GM23248 (cell line): Measurements from ENCODE around the gene TMEM63C. TPM values are rescaled to one million over a fixed set of nuclear protein-coding genes. Genes with fewer than 3 reads are reported as not detected.
A peak's percentile ranks its signal among the peaks of the same experiment; 100 is the strongest.

Source experiments
- DNase-seq: peaks from one replicate; pipeline ENCODE4 v3.0.0-alpha.2; 2015
- H2AFZ ChIP-seq: fragments of 200-600 bp; sonication (generic); 2 replicates; pipeline ENCODE4 v1.6.1; 2016; ENCODE audit warnings: antibody characterized with exemption
- H3F3A ChIP-seq: fragments of 200-600 bp; sonication (generic); 2 replicates; pipeline ENCODE4 v1.6.1; 2016; ENCODE audit warnings: mild to moderate bottlenecking, antibody characterized with exemption, mixed run types; ENCODE audit not compliant: insufficient read depth
- H3K27ac ChIP-seq: fragments of 200-600 bp; sonication (generic); 2 replicates; pipeline ENCODE4 v1.5.1; 2016; ENCODE audit warnings: mild to moderate bottlenecking
- H3K27me3 ChIP-seq: fragments of 200-600 bp; sonication (generic); replicated peaks from 2 replicates; pipeline ENCODE4 v1.6.1; 2016; ENCODE audit warnings: mild to moderate bottlenecking; ENCODE audit not compliant: insufficient read depth
- H3K36me3 ChIP-seq: fragments of 200-600 bp; sonication (generic); 2 replicates; pipeline ENCODE4 v1.6.1; 2016; ENCODE audit warnings: low read depth, mild to moderate bottlenecking
- H3K4me1 ChIP-seq: fragments of 200-600 bp; sonication (generic); 2 replicates; pipeline ENCODE4 v1.6.1; 2016; ENCODE audit warnings: mild to moderate bottlenecking; ENCODE audit not compliant: insufficient read depth
- H3K4me2 ChIP-seq: fragments of 200-600 bp; sonication (generic); one replicate; pipeline ENCODE4 v1.6.1; 2016; ENCODE audit warnings: mild to moderate bottlenecking; ENCODE audit not compliant: unreplicated experiment
- H3K4me3 ChIP-seq: fragments of 200-600 bp; sonication (generic); 2 replicates; pipeline ENCODE4 v1.5.1; 2016; ENCODE audit warnings: mild to moderate bottlenecking
- H3K79me2 ChIP-seq: fragments of 200-600 bp; sonication (generic); 2 replicates; pipeline ENCODE4 v1.6.1; 2016; ENCODE audit warnings: mild to moderate bottlenecking; ENCODE audit not compliant: insufficient read depth
- H3K9ac ChIP-seq: fragments of 200-600 bp; sonication (generic); 2 replicates; pipeline ENCODE4 v1.6.1; 2016; ENCODE audit warnings: mild to moderate bottlenecking
- H3K9me2 ChIP-seq: fragments of 200-600 bp; sonication (generic); 2 replicates; pipeline ENCODE4 v1.6.1; 2016; ENCODE audit warnings: mixed run types, mild to moderate bottlenecking, moderate library complexity; ENCODE audit not compliant: insufficient read depth
- H3K9me3 ChIP-seq: fragments of 200-600 bp; sonication (generic); one replicate; pipeline ENCODE4 v1.6.1; 2017; ENCODE audit warnings: low read depth
- H4K20me1 ChIP-seq: fragments of 200-600 bp; sonication (generic); 2 replicates; pipeline ENCODE4 v1.6.0; 2016; ENCODE audit not compliant: insufficient read depth
- EZH2 ChIP-seq: fragments of 200-600 bp; sonication (generic); IDR thresholded peaks from 2 replicates; pipeline ENCODE4 v1.6.1; 2018; ENCODE audit warnings: antibody characterized with exemption, mild to moderate bottlenecking; ENCODE audit not compliant: insufficient read depth, poor library complexity, severe bottlenecking
- EZH2phosphoT487 ChIP-seq: fragments of 200-600 bp; sonication (generic); IDR thresholded peaks from 2 replicates; pipeline ENCODE4 v1.6.1; 2018; ENCODE audit warnings: antibody characterized with exemption, moderate library complexity, mild to moderate bottlenecking, low read depth; ENCODE audit not compliant: insufficient read depth
- WGBS, 2 experiments: methylation state at CpG; one replicate each; pipeline ENCODE4 v1.1.6; 2015 to 2017; ENCODE audit warnings: low lambda C conversion rate in 2 of 2, low coverage in 1 of 2; ENCODE audit errors: missing lambda C conversion rate in 2 of 2; 5-methylcytosine and 5-hydroxymethylcytosine counted together
- in situ Hi-C: fragments of 300-500 bp; cut with MboI; formaldehyde crosslinking; loops from 2 replicates; pipeline ENCODE4 v1.15.0; 2020
- polyA plus RNA-seq: library from polyadenylated mRNA; unstranded; fragments of >200 nt; fragmentation: Nextera tagmentation; extraction: Ambion mirVana; gene quantifications from 2 replicates; pipeline ENCODE4 v1.2.1, GENCODE V29; 2016
- total RNA-seq: library from RNA; depleted of rRNA; stranded (reverse); fragments of >200 nt; shearing (Covaris generic); gene quantifications from 2 replicates; pipeline ENCODE4 v1.2.3, GENCODE V29; 2014

The TMEM63C gene
- total and polyA plus RNA-seq, 2 experiments from 2014 or later, result not detected

GRCh38 chr14:77139022-77139421 is 42.6 kb upstream of the TMEM63C start:
- H3K9me3 ChIP-seq, result no peaks in the 10 kb centered on the region
- no peak for DNase-seq
- no peak overlapping the region for H3K9ac ChIP-seq
- no peak overlapping the region for H3K4me2 ChIP-seq
- H3K27me3 ChIP-seq, result peaks cover 84% of the 10 kb centered on the region
- H3K27ac ChIP-seq, result no peak overlapping the region
- in situ Hi-C loops, result no loop called here
- H3K79me2 ChIP-seq, result no peaks in the 10 kb centered on the region
- H3K4me3 ChIP-seq, result no peak overlapping the region
- WGBS, 2 experiments, result 61 to 71% methylated on average over 12 to 15 of the region's 15 CpGs
- H3K9me2 ChIP-seq, result no peaks in the 10 kb centered on the region
- no peaks in the 10 kb centered on the region for H3F3A ChIP-seq
- TF ChIP-seq EZH2 (no peak), EZH2phosphoT487 (no peak)
- H3K4me1 ChIP-seq, result no peaks in the 10 kb centered on the region
- no peaks in the 10 kb centered on the region for H3K36me3 ChIP-seq
- no peak overlapping the region for H2AFZ ChIP-seq
- no peaks in the 10 kb centered on the region for H4K20me1 ChIP-seq

- Histone ChIP-seq H3K27me3 (peaks cover 84% of the 10 kb centered on the region), H3K79me2 (no peaks in the 10 kb centered on the region), H3K9me3 (no peaks in the 10 kb centered on the region), H3K36me3 (no peaks in the 10 kb centered on the region), H3K4me3 (no peak overlapping the region), H3K4me1 (no peaks in the 10 kb centered on the region), H3K9me2 (no peaks in the 10 kb centered on the region), H3K9ac (no peak overlapping the region), H4K20me1 (no peaks in the 10 kb centered on the region), H3F3A (no peaks in the 10 kb centered on the region), H3K27ac (no peak overlapping the region), H2AFZ (no peak overlapping the region), H3K4me2 (no peak overlapping the region)
- TF ChIP-seq EZH2, result peak; percentile 51
- TF ChIP-seq EZH2phosphoT487, result 0 out of 2 replicates have a peak, but pooled peaks have one; percentile 20
- in situ Hi-C loops, result no loop called here
- DNase-seq, result peak; percentile 53
- WGBS, 2 experiments, result 3 to 6% methylated on average over 37 to 43 of the region's 52 CpGs
Measured at GRCh38 chr14:77139540-77140358, 41.8 kb upstream of the TMEM63C start.

- no peaks in the 10 kb centered on the region for H3K9me2 ChIP-seq
- H3K9me3 ChIP-seq, result no peaks in the 10 kb centered on the region
- H2AFZ ChIP-seq, result no peak overlapping the region
- H3F3A ChIP-seq, result no peaks in the 10 kb centered on the region
- no peak overlapping the region for H3K9ac ChIP-seq
- no peaks in the 10 kb centered on the region for H3K36me3 ChIP-seq
- H4K20me1 ChIP-seq, result no peaks in the 10 kb centered on the region
- no peak overlapping the region for H3K27ac ChIP-seq
- peaks cover 91% of the 10 kb centered on the region for H3K27me3 ChIP-seq
- in situ Hi-C loops, result no loop called here
- TF ChIP-seq EZH2 (peak; percentile 47), EZH2phosphoT487 (no peak)
- H3K79me2 ChIP-seq, result no peaks in the 10 kb centered on the region
- no peaks in the 10 kb centered on the region for H3K4me1 ChIP-seq
- DNase-seq, result no peak
- H3K4me2 ChIP-seq, result peak overlapping the region; percentile 48
- WGBS, 2 experiments, result 1 to 3% methylated on average over 48 to 60 of the region's 67 CpGs
- peak overlapping the region; percentile 50; the same call in 1 of the 2 replicates for H3K4me3 ChIP-seq
Measured at GRCh38 chr14:77140359-77141213, 41.0 kb upstream of the TMEM63C start.

GRCh38 chr14:77141214-77142004 is 40.2 kb upstream of the TMEM63C start, which contains the start of gene ZDHHC22:
ZDHHC22 (minus strand) TSS chr14:77141791; CDS start chr14:77139738, 2,053 bp downstream.
- peak; percentile 56 for DNase-seq
- Histone ChIP-seq H3F3A (no peaks in the 10 kb centered on the region), H3K4me1 (no peaks in the 10 kb centered on the region), H4K20me1 (no peaks in the 10 kb centered on the region), H2AFZ (peak within 1 kb of the TSS; percentile 12; the same call in 1 of the 2 replicates), H3K27ac (no peak within 1 kb of the TSS), H3K4me3 (peak within 1 kb of the TSS; percentile 50), H3K27me3 (peaks cover 91% of the 10 kb centered on the region), H3K9me2 (no peaks in the 10 kb centered on the region), H3K9ac (no peak within 1 kb of the TSS), H3K9me3 (no peaks in the 10 kb centered on the region), H3K4me2 (peak within 1 kb of the TSS; percentile 48), H3K79me2 (no peaks in the 10 kb centered on the region), H3K36me3 (no peaks in the 10 kb centered on the region)
- WGBS, 2 experiments, result 2% methylated on average over 63 to 66 of the region's 77 CpGs
- in situ Hi-C loops, result no loop called here
- no peak for TF ChIP-seq EZH2phosphoT487
- no peak for TF ChIP-seq EZH2
